Fibroblast of the aortic adventitia (primary cell): ENCODE data around the gene KRT13. TPM values are rescaled to one million over a fixed set of nuclear protein-coding genes. Genes with fewer than 3 reads are reported as not detected.
A peak's percentile ranks its signal among the peaks of the same experiment; 100 is the strongest.

Experiments used
- DNase-seq: peaks from one replicate; pipeline ENCODE4 v3.0.0-alpha.2; 2010; ENCODE audit warnings: low read depth
- H3K4me3 ChIP-seq: 2 replicates; pipeline ENCODE4 v1.5.1; 2011; ENCODE audit warnings: low read depth, mild to moderate bottlenecking, control low read depth, low read length, moderate library complexity
- CTCF ChIP-seq: IDR thresholded peaks from 2 replicates; pipeline ENCODE4 v1.5.1; 2011; ENCODE audit warnings: mild to moderate bottlenecking, low read length, control low read depth, inconsistent platforms; ENCODE audit not compliant: insufficient read depth
- total RNA-seq: library from RNA; depleted of rRNA; stranded (reverse); fragments of >200 nt; gene quantifications from 2 replicates; pipeline ENCODE4 v1.2.3, GENCODE V29; 2012; ENCODE audit warnings: low replicate concordance

The KRT13 gene
- total RNA-seq, 1 donor = not detected

- TF ChIP-seq CTCF = no peak
- no peak overlapping the region for H3K4me3 ChIP-seq
- no peak for DNase-seq
These were observed 27.6 kb upstream of the KRT13 start for GRCh38 chr17:41532947-41533570.

GRCh38 chr17:41531993-41532392 lies 26.6 kb upstream of the KRT13 start:
- DNase-seq = no peak
- no peak for TF ChIP-seq CTCF
- H3K4me3 ChIP-seq = no peak overlapping the region

- peak; percentile 21 for TF ChIP-seq CTCF
- no peak overlapping the region for H3K4me3 ChIP-seq
- DNase-seq = peak; percentile 97
These were observed 24.9 kb upstream of the KRT13 start for GRCh38 chr17:41530062-41531048.

GRCh38 chr17:41529491-41529915 lies 24.1 kb upstream of the KRT13 start:
- H3K4me3 ChIP-seq = no peak overlapping the region
- no peak for TF ChIP-seq CTCF
- no peak for DNase-seq

- DNase-seq = no peak
- TF ChIP-seq CTCF = no peak
- H3K4me3 ChIP-seq = no peak overlapping the region
These were observed 23.5 kb upstream of the KRT13 start for GRCh38 chr17:41528959-41529353.

- H3K4me3 ChIP-seq = peak overlapping the region; percentile 50
- TF ChIP-seq CTCF = no peak
- DNase-seq = no peak
These were observed 21.9 kb upstream of the KRT13 start for GRCh38 chr17:41527063-41528023.
